Measurements from ENCODE around the gene HSBP1L1. TPM values are rescaled to one million over a fixed set of nuclear protein-coding genes. Genes with fewer than 3 reads are reported as not detected.
A peak's percentile ranks its signal among the peaks of the same experiment; 100 is the strongest.

The HSBP1L1 gene
- total RNA-seq, 1 experiment from 2014 or later, result 49.4 TPM

GRCh38 chr18:79947881-79948610 lies 16.4 kb upstream of the HSBP1L1 start:
- Mint-ChIP-seq H3K27ac (ENCODE audit: low read depth, unreplicated experiment) (no peak overlapping the region), H3K9me3 (ENCODE audit: unreplicated experiment) (no peaks in the 10 kb centered on the region), H3K36me3 (ENCODE audit: insufficient read depth, unreplicated experiment) (peaks cover 14% of the 10 kb centered on the region), H3K4me3 (ENCODE audit: unreplicated experiment) (no peak overlapping the region), H3K4me1 (ENCODE audit: insufficient read depth, unreplicated experiment) (peaks cover 6% of the 10 kb centered on the region), H3K27me3 (ENCODE audit: insufficient read depth, unreplicated experiment) (no peaks in the 10 kb centered on the region)
- no peak for TF ChIP-seq CTCF (IDR thresholded peaks at IDR 0.05; ENCODE audit: unreplicated experiment)
- POLR2A ChIA-PET, result no interaction called here
- BruUV-seq (replicated peaks), result no TSS peak
- intact Hi-C loops (cut with micrococcal nuclease), result no loop called here
- CTCF ChIA-PET, result interaction anchor here (0.7 to 1.8 kb wide), 3 partner anchors 12 to 130 kb away, joined by 3 to 6 read pairs (median 3); no protein-coding TSS in a partner anchor
- no peak for DNase-seq (ENCODE audit: unreplicated experiment)

DNA sequence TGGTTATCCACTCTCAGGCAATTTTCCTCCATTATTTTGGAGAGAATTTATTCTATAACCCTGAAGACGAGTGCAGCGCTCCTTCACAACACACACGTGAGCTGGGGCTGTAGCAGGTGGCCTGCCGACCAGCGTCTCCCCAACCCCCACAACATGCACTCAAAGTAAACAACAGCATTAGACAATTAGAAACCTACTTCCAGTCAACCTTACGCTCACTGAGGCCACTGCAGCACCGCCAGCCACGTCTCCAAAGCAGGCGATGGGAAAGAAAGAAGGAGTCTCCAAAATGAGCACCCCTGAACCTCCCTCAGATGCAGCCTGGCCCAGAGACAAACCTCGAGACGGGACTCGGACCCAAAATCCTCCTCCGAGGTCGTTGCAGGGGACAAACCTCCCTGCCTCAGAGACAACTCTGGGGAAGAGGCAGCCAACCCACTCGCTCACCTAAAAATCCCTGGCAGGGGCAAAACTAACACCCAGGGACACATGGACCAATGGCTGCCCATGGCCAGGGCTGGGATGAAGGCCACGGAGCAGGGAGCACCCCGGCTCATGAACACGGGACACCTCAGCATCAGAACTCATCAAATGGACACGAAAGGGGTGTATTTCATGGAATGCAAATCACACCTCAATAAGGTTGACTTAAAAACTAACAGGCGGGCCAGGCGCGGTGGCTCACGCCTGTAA lies 15.6 kb upstream of the HSBP1L1 start:
- Mint-ChIP-seq H3K4me1 (ENCODE audit: insufficient read depth, unreplicated experiment) (peaks cover 6% of the 10 kb centered on the region), H3K9me3 (ENCODE audit: unreplicated experiment) (no peaks in the 10 kb centered on the region), H3K4me3 (ENCODE audit: unreplicated experiment) (no peak overlapping the region), H3K27ac (ENCODE audit: low read depth, unreplicated experiment) (no peak overlapping the region), H3K27me3 (ENCODE audit: insufficient read depth, unreplicated experiment) (no peaks in the 10 kb centered on the region), H3K36me3 (ENCODE audit: insufficient read depth, unreplicated experiment) (peaks cover 14% of the 10 kb centered on the region)
- no TSS peak for BruUV-seq (replicated peaks)
- POLR2A ChIA-PET, result interaction anchor here (0.5 to 3.4 kb wide), 2 partner anchors 40 to 44 kb away, joined by 7 to 32 read pairs; partner anchors contain the start of gene TXNL4A
- TF ChIP-seq CTCF (IDR thresholded peaks at IDR 0.05; ENCODE audit: unreplicated experiment), result no peak
- CTCF ChIA-PET, result interaction anchor here (0.7 to 1.8 kb wide), 2 partner anchors 11 to 308 kb away, joined by 3 to 6 read pairs; no protein-coding TSS in a partner anchor
- intact Hi-C loops (cut with micrococcal nuclease), result no loop called here
- DNase-seq (ENCODE audit: unreplicated experiment), result no peak

- intact Hi-C loops (cut with micrococcal nuclease), result no loop called here
Measured at GRCh38 chr18:79949697-79950487, 14.6 kb upstream of the HSBP1L1 start.

More at GRCh38 chr18:79949697-79950487, 14.6 kb upstream of the HSBP1L1 start:
- TSS peak; percentile 52 for BruUV-seq (replicated peaks)
- H3K9me3 Mint-ChIP-seq (ENCODE audit: unreplicated experiment), result no peaks in the 10 kb centered on the region
- no peaks in the 10 kb centered on the region for H3K27me3 Mint-ChIP-seq (ENCODE audit: insufficient read depth, unreplicated experiment)
- no peak for TF ChIP-seq CTCF (IDR thresholded peaks at IDR 0.05; ENCODE audit: unreplicated experiment)
- H3K4me1 Mint-ChIP-seq (ENCODE audit: insufficient read depth, unreplicated experiment), result peaks cover 8% of the 10 kb centered on the region
- H3K36me3 Mint-ChIP-seq (ENCODE audit: insufficient read depth, unreplicated experiment), result peaks cover 14% of the 10 kb centered on the region
- CTCF ChIA-PET, result interaction anchor here (0.7 to 1.8 kb wide), 2 partner anchors 10 to 309 kb away, joined by 3 to 6 read pairs; no protein-coding TSS in a partner anchor
- POLR2A ChIA-PET, result interaction anchor here (0.5 to 3.4 kb wide), 6 partner anchors 11 to 762 kb away, joined by 3 to 32 read pairs (median 6); partner anchors contain the start of gene TXNL4A
- peak overlapping the region; percentile 75 for H3K4me3 Mint-ChIP-seq (ENCODE audit: unreplicated experiment)
- DNase-seq (ENCODE audit: unreplicated experiment), result no peak
- peak overlapping the region; percentile 42 for H3K27ac Mint-ChIP-seq (ENCODE audit: low read depth, unreplicated experiment)

Measured in MCF 10A (cell line).